Skeletal muscle tissue (tissue), 4 donors: ENCODE results near the gene SERPINB8. TPM values are rescaled to one million over a fixed set of nuclear protein-coding genes. Genes with fewer than 3 reads are reported as not detected.
"Not testable (repeated sequence)": the region's sequence is repeated elsewhere in the genome, so short reads cannot be mapped to it uniquely, and the experiment has no call there.

ENCODE experiments used
- H3K27ac ChIP-seq: one replicate; pipeline ENCODE4 v1.7.0; 2013; ENCODE audit warnings: mild to moderate bottlenecking, low read depth, low read length, inconsistent platforms
- H3K27me3 ChIP-seq, 3 donors: one replicate each; pipeline ENCODE4 v1.7.0; 2013; ENCODE audit warnings: low read length in 3 of 3; ENCODE audit not compliant: control insufficient read depth in 3 of 3, insufficient read depth in 3 of 3
- H3K36me3 ChIP-seq, 3 donors: one replicate each; pipeline ENCODE4 v1.7.0; 2013; ENCODE audit warnings: low read length in 3 of 3; ENCODE audit not compliant: control insufficient read depth in 3 of 3, insufficient read depth in 3 of 3
- H3K4me1 ChIP-seq, 3 donors: one replicate each; pipeline ENCODE4 v1.7.0; 2013; ENCODE audit warnings: low read length in 3 of 3, mild to moderate bottlenecking in 3 of 3; ENCODE audit not compliant: control insufficient read depth in 3 of 3, insufficient read depth in 3 of 3
- H3K4me3 ChIP-seq, 3 donors: one replicate each; pipeline ENCODE4 v1.7.0; 2013; ENCODE audit warnings: low read length in 3 of 3
- H3K9ac ChIP-seq, 3 donors: one replicate each; pipeline ENCODE4 v1.7.0; 2013; ENCODE audit warnings: low read length in 3 of 3, mild to moderate bottlenecking in 3 of 3, moderate library complexity in 2 of 3, low read depth in 1 of 3
- H3K9me3 ChIP-seq, 3 donors: one replicate each; pipeline ENCODE4 v1.7.0; 2013; ENCODE audit warnings: low read length in 3 of 3; ENCODE audit not compliant: control insufficient read depth in 3 of 3
- total RNA-seq: library from RNA; depleted of rRNA; stranded (reverse); fragments of >200 nt; gene quantifications from one replicate; pipeline ENCODE4 v1.2.3, GENCODE V29; 2014
- donor health status: Osteomylitis.

Gene SERPINB8, protein sequence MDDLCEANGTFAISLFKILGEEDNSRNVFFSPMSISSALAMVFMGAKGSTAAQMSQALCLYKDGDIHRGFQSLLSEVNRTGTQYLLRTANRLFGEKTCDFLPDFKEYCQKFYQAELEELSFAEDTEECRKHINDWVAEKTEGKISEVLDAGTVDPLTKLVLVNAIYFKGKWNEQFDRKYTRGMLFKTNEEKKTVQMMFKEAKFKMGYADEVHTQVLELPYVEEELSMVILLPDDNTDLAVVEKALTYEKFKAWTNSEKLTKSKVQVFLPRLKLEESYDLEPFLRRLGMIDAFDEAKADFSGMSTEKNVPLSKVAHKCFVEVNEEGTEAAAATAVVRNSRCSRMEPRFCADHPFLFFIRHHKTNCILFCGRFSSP
- 1.0 TPM for total RNA-seq

GRCh38 chr18:63969942-63970808, at the start of gene SERPINB8:
Gene SERPINB8 (plus strand): TSS chr18:63970081. CDS start chr18:63978309, 8,228 bp downstream.
- peak within 1 kb of the TSS; percentile 69 to 83 (median 80) for H3K4me3 ChIP-seq
- H3K4me1 ChIP-seq: peaks cover 4 to 12% (median 5%) of the 10 kb centered on the region in 3 donors
- no peaks in the 10 kb centered on the region for H3K27me3 ChIP-seq
- H3K27ac ChIP-seq: peak within 1 kb of the TSS; percentile 95
- H3K9ac ChIP-seq: peak within 1 kb of the TSS; percentile 84 to 86 (median 85)
- H3K9me3 ChIP-seq: no peaks in the 10 kb centered on the region
- H3K36me3 ChIP-seq: no peaks in the 10 kb centered on the region

DNA sequence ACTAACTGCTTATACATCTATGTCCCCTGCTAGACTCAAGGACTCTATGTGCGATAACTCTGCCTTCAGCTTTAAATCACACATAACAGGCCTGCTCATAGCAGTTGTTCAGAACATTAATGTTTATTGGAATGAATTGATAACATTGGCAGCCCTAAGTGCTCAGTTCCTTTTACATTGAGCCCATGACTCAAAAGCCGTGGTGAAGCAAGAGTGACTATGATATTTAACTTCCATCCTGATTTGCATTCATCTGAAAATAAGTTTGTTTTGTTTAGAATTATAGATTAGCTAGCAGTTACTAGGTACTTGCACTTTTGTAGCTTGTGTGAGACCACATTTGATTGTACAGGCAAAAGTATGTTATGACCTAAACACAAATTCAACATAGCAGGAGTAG, 47.8 kb upstream of the SERPINB8 start:
- Histone ChIP-seq H3K27ac (no peak overlapping the region), H3K9me3 (no peaks in the 10 kb centered on the region), H3K4me3 (no peak overlapping the region), H3K9ac (no peak overlapping the region), H3K36me3 (no peaks in the 10 kb centered on the region), H3K27me3 (peaks cover 0 to 2% (median 0%) of the 10 kb centered on the region in 3 donors), H3K4me1 (no peaks in the 10 kb centered on the region)

DNA sequence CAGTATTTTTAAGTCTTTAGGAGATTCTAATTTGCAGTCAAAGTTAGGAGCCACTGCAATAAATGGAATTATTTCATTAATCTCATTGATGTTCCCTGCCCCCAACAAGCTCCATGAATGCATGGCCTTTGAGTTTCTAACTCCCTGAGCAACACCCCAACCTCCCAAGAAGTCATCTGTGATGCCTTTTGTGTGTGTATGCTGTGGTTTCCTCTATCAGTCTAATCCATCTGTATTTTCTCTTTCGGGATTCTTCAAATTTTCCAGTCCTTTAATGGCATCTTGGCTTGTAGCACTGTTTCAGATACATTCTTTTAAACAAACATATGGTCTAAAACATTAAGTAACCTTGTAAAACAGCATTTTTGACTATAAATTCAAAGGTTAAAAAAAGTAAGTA, 45.3 kb upstream of the SERPINB8 start:
- H3K4me3 ChIP-seq: no peak overlapping the region
- no peaks in the 10 kb centered on the region for H3K9me3 ChIP-seq
- H3K27ac ChIP-seq: no peak overlapping the region
- peaks cover 0 to 2% (median 0%) of the 10 kb centered on the region in 3 donors for H3K27me3 ChIP-seq
- H3K36me3 ChIP-seq: no peaks in the 10 kb centered on the region
- no peak overlapping the region for H3K9ac ChIP-seq
- no peaks in the 10 kb centered on the region for H3K4me1 ChIP-seq

- H3K4me1 ChIP-seq: no peaks in the 10 kb centered on the region
Observed at GRCh38 chr18:63928331-63928730, 41.5 kb upstream of the SERPINB8 start.

GRCh38 chr18:63929369-63929768, 40.5 kb upstream of the SERPINB8 start:
- not testable (repeated sequence) for H3K36me3 ChIP-seq, H3K27ac ChIP-seq, H3K4me1 ChIP-seq, H3K4me3 ChIP-seq, H3K27me3 ChIP-seq, H3K9ac ChIP-seq, H3K9me3 ChIP-seq

More at GRCh38 chr18:63928331-63928730, 41.5 kb upstream of the SERPINB8 start:
- H3K9me3 ChIP-seq: no peaks in the 10 kb centered on the region
- peaks cover 0 to 2% (median 0%) of the 10 kb centered on the region in 3 donors for H3K27me3 ChIP-seq
- no peak overlapping the region for H3K4me3 ChIP-seq
- no peaks in the 10 kb centered on the region for H3K36me3 ChIP-seq
- H3K27ac ChIP-seq: no peak overlapping the region
- no peak overlapping the region for H3K9ac ChIP-seq

DNA sequence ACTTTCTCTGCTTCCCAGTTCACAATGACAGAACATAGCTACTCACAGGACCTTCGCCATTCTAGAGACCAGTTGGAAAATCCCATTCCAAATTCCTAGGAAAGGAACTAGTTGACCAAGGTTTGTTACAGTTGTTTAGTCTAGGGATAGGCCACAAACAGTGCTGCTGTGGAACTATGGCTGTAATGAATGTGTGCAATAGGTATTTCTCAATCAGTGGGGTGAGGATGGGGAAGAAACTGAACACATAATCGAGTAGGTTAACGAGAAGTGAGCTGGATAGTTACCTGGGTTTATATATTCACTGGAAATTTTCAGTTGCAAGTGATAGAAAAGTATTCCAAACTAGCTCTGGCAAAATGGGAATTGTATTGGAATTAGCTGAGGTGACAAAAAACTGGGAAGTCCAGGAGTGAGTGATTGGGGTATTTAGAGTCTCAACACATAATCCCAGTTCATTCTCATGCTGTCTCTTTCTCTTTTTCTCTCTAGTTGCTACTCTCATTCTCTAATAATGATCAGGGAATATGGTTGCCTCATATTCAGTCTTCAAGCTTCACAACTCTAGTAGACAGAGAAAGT, 39.0 kb upstream of the SERPINB8 start:
- H3K4me3 ChIP-seq: no peak overlapping the region
- no peaks in the 10 kb centered on the region for H3K36me3 ChIP-seq
- no peak overlapping the region for H3K27ac ChIP-seq
- H3K9ac ChIP-seq: no peak overlapping the region
- peaks cover 0 to 4% (median 0%) of the 10 kb centered on the region in 3 donors for H3K27me3 ChIP-seq
- H3K4me1 ChIP-seq: no peaks in the 10 kb centered on the region
- no peaks in the 10 kb centered on the region for H3K9me3 ChIP-seq

GRCh38 chr18:63936156-63936931, 33.5 kb upstream of the SERPINB8 start:
- H3K4me1 ChIP-seq: peaks cover 0 to 10% (median 5%) of the 10 kb centered on the region in 3 donors
- no peak overlapping the region for H3K27ac ChIP-seq
- peak overlapping the region in 2 of 3 donors; percentile 26 to 40 for H3K9ac ChIP-seq
- H3K36me3 ChIP-seq: no peaks in the 10 kb centered on the region
- H3K4me3 ChIP-seq: peak overlapping the region; percentile 34 to 61 (median 52)
- H3K9me3 ChIP-seq: no peaks in the 10 kb centered on the region
- peaks cover 9 to 15% (median 10%) of the 10 kb centered on the region in 3 donors for H3K27me3 ChIP-seq

DNA sequence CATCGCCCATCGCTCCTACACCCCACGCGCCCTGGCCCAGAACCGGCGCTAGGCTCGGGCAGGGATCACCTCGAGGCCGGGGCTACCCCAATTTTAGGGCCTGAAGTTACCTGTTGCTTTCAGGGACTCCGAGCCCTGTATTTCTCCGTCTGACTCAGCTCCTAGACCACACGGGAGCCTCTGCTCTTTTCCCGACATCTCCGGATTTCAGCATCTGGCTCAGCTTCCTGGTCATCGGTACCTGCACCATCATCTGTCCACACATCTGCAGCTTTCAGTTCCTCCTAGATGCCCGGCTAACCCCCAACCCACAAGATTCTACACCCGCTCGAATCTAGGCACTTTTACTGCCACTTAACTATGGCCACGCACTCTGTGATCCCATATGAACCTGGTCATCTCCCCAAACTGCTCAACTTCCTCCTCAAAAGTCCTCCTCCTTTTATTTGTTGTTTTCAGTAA, 32.9 kb upstream of the SERPINB8 start:
- Histone ChIP-seq H3K27me3 (peaks cover 9 to 15% (median 10%) of the 10 kb centered on the region in 3 donors), H3K9ac (peak overlapping the region in 1 of 3 donors; percentile 40), H3K4me3 (peak overlapping the region in 2 of 3 donors; percentile 23 to 34), H3K36me3 (no peaks in the 10 kb centered on the region), H3K27ac (no peak overlapping the region), H3K4me1 (peaks cover 0 to 10% (median 5%) of the 10 kb centered on the region in 3 donors), H3K9me3 (no peaks in the 10 kb centered on the region)

- no peaks in the 10 kb centered on the region for H3K36me3 ChIP-seq
- H3K4me3 ChIP-seq: no peak overlapping the region
- H3K9me3 ChIP-seq: no peaks in the 10 kb centered on the region
- H3K9ac ChIP-seq: no peak overlapping the region
- H3K27me3 ChIP-seq: peaks cover 9 to 11% (median 10%) of the 10 kb centered on the region in 3 donors
- no peak overlapping the region for H3K27ac ChIP-seq
- H3K4me1 ChIP-seq: peaks cover 0 to 10% (median 5%) of the 10 kb centered on the region in 3 donors
Observed at GRCh38 chr18:63940008-63940407, 29.9 kb upstream of the SERPINB8 start.
